Fibroblast of villous mesenchyme (primary cell): ENCODE results near the gene SOS1. TPM values are rescaled to one million over a fixed set of nuclear protein-coding genes. Genes with fewer than 3 reads are reported as not detected.
A peak's percentile ranks its signal among the peaks of the same experiment; 100 is the strongest.

Source experiments
- DNase-seq: peaks from one replicate; pipeline ENCODE4 v3.0.0-alpha.2; 2010; ENCODE audit warnings: low read depth
- H3K4me3 ChIP-seq: 2 replicates; pipeline ENCODE4 v1.5.1; 2011; ENCODE audit warnings: low read depth, mild to moderate bottlenecking, low read length
- total RNA-seq: library from RNA; depleted of rRNA; stranded (reverse); fragments of >200 nt; gene quantifications from 2 replicates; pipeline ENCODE4 v1.2.3, GENCODE V29; 2012
- TF ChIP-seq, protein P1 (sequence below): IDR thresholded peaks from 2 replicates; pipeline ENCODE4 v1.5.1; 2012; ENCODE audit warnings: low read depth, mild to moderate bottlenecking, low read length; ENCODE audit not compliant: insufficient read depth

The SOS1 gene
- total RNA-seq, 1 donor = 21.2 TPM

DNA sequence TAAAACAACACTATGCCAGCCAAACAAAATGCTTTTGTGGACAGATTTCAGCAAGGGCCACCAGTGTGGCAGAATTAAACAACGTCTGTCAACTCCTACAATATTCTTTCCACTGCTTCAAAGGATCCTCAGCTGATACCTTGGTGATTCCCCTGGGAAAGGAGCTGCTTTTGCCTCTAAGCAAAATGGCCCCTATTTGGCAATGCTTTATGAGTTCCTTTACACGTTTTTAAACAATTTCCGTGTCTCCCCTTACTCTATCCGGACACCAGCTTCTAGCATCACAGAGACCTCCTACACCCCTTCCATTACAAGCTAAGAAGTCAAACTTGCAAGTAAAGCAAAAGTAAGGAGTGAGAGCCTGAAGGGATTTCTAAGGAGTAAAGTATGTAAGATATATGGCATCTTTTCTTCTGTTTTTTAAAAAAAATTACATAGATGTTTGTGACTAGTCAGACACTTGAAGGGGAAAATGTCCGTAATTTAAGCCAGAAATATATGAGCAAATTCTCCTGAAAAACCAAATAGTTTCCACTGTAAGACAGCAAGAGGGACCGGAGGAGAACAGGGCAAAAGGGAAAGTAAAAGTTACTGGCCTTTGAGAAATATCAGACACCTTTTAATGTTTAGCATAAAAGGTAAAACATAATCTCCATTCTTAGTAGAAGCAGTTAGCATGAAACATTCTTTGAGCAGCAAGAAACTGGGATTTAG, 1.9 kb downstream of the SOS1 start:
- TF ChIP-seq, protein P1, sequence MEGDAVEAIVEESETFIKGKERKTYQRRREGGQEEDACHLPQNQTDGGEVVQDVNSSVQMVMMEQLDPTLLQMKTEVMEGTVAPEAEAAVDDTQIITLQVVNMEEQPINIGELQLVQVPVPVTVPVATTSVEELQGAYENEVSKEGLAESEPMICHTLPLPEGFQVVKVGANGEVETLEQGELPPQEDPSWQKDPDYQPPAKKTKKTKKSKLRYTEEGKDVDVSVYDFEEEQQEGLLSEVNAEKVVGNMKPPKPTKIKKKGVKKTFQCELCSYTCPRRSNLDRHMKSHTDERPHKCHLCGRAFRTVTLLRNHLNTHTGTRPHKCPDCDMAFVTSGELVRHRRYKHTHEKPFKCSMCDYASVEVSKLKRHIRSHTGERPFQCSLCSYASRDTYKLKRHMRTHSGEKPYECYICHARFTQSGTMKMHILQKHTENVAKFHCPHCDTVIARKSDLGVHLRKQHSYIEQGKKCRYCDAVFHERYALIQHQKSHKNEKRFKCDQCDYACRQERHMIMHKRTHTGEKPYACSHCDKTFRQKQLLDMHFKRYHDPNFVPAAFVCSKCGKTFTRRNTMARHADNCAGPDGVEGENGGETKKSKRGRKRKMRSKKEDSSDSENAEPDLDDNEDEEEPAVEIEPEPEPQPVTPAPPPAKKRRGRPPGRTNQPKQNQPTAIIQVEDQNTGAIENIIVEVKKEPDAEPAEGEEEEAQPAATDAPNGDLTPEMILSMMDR = no peak
- peak; percentile 48 for DNase-seq
- H3K4me3 ChIP-seq = peak overlapping the region; percentile 73

DNA sequence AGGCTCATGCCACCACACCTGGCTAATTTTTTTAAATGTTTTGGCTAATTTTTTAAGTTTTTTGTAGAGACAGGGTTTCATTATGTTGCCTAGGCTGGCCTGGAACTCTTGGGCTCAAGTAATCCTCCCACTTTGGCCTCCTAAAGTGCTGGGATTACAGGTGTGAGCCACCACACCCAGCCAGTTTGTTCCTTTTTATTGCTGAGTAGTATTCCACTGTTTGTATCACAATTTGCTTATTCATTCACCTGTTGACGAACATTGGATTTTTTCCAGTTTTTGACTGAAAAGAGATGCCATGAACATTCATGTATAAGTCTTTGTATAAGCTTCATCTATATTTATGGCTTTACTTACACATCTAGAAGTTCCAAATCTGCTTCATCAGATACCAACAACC, 5.3 kb downstream of the SOS1 start:
- DNase-seq = no peak
- TF ChIP-seq, protein P1 = no peak
- H3K4me3 ChIP-seq = no peak overlapping the region

DNA sequence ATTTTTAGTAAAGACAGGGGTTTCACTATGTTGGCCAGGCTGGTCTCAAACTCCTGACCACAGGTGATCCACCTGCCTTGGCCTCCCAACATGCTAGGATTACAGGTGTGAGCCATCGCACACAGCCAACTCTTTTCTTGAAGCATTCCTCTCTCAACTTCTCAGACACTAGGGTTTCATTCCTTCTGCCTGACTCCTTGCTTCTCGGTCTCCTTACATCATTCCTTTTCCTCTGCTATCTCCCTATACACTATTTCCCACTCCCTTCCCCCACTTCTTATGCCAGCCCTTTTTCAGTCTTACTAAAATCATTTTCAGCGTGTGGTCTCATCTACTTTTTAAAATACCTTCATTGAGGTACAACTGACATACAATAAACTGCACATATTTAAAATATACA, 6.1 kb downstream of the SOS1 start:
- H3K4me3 ChIP-seq = no peak overlapping the region
- DNase-seq = no peak
- TF ChIP-seq, protein P1 = no peak

DNA sequence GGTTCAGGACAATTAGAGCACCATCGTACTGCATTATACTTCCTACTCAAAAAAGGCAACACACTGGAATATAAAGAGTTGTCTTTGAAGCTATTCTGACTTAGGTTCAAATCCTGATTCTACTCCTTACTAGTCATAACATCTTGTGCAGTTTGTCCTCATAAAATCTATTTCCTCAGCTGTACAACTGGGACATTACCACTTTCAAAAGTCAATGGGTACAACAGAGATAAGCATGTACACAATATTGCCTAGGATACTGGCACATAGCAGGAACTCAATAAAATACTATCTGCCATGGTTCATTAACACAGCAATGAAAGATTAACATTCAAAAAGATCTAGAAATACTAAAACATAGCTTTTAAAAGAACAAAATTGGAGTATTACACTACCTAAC, 11.3 kb downstream of the SOS1 start:
- TF ChIP-seq, protein P1 = no peak
- H3K4me3 ChIP-seq = no peak overlapping the region
- DNase-seq = no peak

DNA sequence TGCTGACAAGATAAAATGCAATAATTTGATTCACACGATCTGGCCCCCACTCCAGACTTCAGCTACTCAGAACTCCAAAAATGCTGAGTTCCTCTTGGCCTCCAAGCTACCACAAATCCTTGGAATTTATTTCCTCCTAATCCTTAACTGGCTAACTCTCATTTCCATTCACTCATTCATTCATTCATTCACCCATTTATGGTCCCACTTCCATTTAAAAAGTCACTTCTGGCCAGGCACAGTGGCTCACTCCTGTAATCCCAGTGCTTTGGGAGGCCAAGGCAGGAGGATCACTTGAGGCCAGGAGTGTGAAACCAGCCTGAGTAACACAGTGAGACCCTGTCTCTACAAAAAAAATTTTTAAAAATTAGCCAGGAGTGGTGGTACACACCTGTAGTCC, 12.5 kb downstream of the SOS1 start:
- no peak for DNase-seq
- no peak overlapping the region for H3K4me3 ChIP-seq
- TF ChIP-seq, protein P1 = no peak

DNA sequence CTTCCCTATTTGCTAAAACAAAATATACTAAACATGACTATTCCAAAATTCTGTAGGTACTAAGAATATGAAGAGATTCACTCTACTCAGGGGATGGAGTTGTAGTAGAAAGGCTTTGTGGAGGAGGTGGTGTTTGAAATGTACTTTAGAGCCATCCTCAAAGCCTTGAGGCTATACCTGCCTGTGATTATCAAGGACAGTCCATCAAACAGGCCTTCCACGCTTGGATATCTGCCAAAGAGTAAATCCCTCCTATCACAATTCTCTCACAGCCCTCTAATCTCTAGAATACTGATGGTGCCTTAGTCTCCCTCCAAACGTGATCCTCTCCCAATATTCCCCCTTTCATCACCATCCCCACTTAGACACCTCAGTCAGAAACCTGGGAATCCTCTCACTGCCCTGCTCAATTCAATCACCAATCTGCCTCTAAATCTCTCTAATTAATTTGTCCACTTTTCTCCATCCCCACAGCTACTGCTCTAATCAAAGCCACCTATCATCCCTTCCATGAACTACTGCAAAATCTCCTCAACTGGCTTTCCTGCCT, 13.1 kb downstream of the SOS1 start:
- TF ChIP-seq, protein P1 = no peak
- no peak overlapping the region for H3K4me3 ChIP-seq
- DNase-seq = no peak
